Esophagus (tissue), 2 donors: Measurements from ENCODE around the gene C2CD4D. TPM values are rescaled to one million over a fixed set of nuclear protein-coding genes. Genes with fewer than 3 reads are reported as not detected.
"Not testable (repeated sequence)": the region's sequence is repeated elsewhere in the genome, so short reads cannot be mapped to it uniquely, and the experiment has no call there.

Experiments used
- H3K27ac ChIP-seq, 2 donors: one replicate each; pipeline ENCODE4 v1.5.1; 2013; ENCODE audit warnings: low read depth in 2 of 2, mild to moderate bottlenecking in 2 of 2, inconsistent platforms in 1 of 2, low read length in 1 of 2, moderate library complexity in 1 of 2
- H3K27me3 ChIP-seq, 2 donors: one replicate each; pipeline ENCODE4 v1.6.1; 2013; ENCODE audit warnings: low read length in 2 of 2, control low read depth in 1 of 2, mild to moderate bottlenecking in 1 of 2; ENCODE audit not compliant: insufficient read depth in 2 of 2, control insufficient read depth in 1 of 2
- H3K36me3 ChIP-seq, 2 donors: one replicate each; pipeline ENCODE4 v1.6.1; 2013; ENCODE audit warnings: low read length in 1 of 2; ENCODE audit not compliant: control insufficient read depth in 2 of 2, insufficient read depth in 2 of 2
- H3K4me1 ChIP-seq, 2 donors: one replicate each; pipeline ENCODE4 v1.6.1; 2013; ENCODE audit warnings: low read length in 1 of 2; ENCODE audit not compliant: control insufficient read depth in 2 of 2, insufficient read depth in 2 of 2
- H3K4me3 ChIP-seq, 2 donors: one replicate each; pipeline ENCODE4 v1.5.1; 2013; ENCODE audit warnings: low read length in 2 of 2, mild to moderate bottlenecking in 2 of 2, low read depth in 1 of 2, moderate library complexity in 1 of 2
- H3K9me3 ChIP-seq, 2 donors: one replicate each; pipeline ENCODE4 v1.6.1; 2013; ENCODE audit warnings: mild to moderate bottlenecking in 2 of 2, low read depth in 1 of 2, low read length in 1 of 2, moderate library complexity in 1 of 2; ENCODE audit not compliant: control insufficient read depth in 2 of 2, insufficient read depth in 1 of 2
- WGBS, 2 donors: extraction: QIAGEN DNeasy Blood & Tissue Kit; methylation state at CpG; one replicate each; pipeline ENCODE4 v1.1.7; 2013; 5-methylcytosine and 5-hydroxymethylcytosine counted together
- polyA plus RNA-seq, 2 donors: library from polyadenylated mRNA; stranded (reverse); fragments of 200-250 nt; gene quantifications; one replicate each; pipeline ENCODE4 v1.2.3, GENCODE V29; 2013
- donor health status: healthy with polysubstance abuse.
- donor health status: Bipolar disorder and iron deficiency.

C2CD4D gene
- polyA plus RNA-seq, 2 donors = 0.12 to 0.19 TPM

- Histone ChIP-seq H3K27me3 (no peaks in the 10 kb centered on the region), H3K9me3 (no peaks in the 10 kb centered on the region), H3K4me1 (no peaks in the 10 kb centered on the region), H3K4me3 (no peak overlapping the region), H3K27ac (no peak overlapping the region), H3K36me3 (peaks cover 0 to 2% of the 10 kb centered on the region in 2 donors)
- WGBS, 2 donors = 47 to 50% methylated on average over 2 of the region's 2 CpGs
Observed at GRCh38 chr1:151881479-151881878, 41.9 kb upstream of the C2CD4D start.

DNA sequence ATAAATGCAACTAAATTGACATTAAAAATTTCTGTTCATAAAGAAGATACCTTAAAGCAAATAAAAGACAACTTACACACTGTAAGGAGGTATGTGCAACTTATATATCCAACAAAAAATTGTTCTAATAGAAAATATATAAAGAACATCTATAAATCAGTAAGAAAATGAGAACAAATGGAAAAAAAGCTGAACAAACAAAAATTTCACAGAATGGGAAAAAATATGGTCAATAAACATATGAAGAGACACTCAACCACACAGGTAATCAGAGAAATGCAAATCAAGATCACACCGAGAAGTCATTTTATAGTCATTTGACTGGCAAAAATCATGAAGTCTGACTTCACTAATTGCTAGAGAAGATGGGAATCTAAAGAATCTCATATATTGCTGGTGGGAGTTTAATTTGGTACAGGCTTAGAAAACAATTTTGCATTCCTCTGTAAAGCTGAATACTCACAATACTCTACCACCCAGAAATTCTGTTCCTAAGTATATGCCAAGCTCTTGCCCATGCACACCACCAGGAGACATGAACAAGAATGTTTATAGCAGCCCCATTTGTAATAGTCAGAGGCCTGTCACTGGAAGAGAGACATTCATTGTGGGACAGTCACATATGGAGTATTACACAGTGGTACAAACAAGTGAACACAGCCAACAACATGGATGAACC lies 35.9 kb upstream of the C2CD4D start:
- H3K4me3 ChIP-seq = no peak overlapping the region
- peaks cover 0 to 5% of the 10 kb centered on the region in 2 donors for H3K36me3 ChIP-seq
- H3K4me1 ChIP-seq = peaks cover 0 to 2% of the 10 kb centered on the region in 2 donors
- no peak overlapping the region for H3K27ac ChIP-seq
- 86 to 97% methylated on average over 1 of the region's 1 CpG for WGBS, 2 donors
- no peaks in the 10 kb centered on the region for H3K9me3 ChIP-seq
- no peaks in the 10 kb centered on the region for H3K27me3 ChIP-seq

DNA sequence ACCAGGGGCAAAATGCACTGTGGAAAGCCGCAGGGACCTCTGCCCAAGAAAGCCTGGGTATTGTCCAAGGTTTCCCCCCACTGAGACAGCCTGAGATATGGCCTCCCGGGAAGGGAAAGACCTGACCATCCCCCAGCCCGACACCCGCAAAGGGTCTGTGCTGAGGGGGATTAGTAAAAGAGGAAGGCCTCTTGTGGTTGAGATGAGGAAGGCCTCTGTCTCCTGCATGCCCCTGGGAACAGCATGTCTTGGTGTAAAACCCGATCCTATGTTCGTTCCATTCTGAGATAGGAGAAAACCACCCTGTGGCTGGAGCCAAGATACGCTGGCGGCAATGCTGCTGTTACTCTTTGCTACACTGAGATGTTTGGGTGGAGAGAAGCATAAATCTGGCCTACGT lies 33.2 kb upstream of the C2CD4D start:
- H3K4me1 ChIP-seq, H3K36me3 ChIP-seq, H3K4me3 ChIP-seq, H3K27me3 ChIP-seq, H3K27ac ChIP-seq, H3K9me3 ChIP-seq: not testable (repeated sequence)
- 78 to 85% methylated on average over 9 of the region's 9 CpGs for WGBS, 2 donors

DNA sequence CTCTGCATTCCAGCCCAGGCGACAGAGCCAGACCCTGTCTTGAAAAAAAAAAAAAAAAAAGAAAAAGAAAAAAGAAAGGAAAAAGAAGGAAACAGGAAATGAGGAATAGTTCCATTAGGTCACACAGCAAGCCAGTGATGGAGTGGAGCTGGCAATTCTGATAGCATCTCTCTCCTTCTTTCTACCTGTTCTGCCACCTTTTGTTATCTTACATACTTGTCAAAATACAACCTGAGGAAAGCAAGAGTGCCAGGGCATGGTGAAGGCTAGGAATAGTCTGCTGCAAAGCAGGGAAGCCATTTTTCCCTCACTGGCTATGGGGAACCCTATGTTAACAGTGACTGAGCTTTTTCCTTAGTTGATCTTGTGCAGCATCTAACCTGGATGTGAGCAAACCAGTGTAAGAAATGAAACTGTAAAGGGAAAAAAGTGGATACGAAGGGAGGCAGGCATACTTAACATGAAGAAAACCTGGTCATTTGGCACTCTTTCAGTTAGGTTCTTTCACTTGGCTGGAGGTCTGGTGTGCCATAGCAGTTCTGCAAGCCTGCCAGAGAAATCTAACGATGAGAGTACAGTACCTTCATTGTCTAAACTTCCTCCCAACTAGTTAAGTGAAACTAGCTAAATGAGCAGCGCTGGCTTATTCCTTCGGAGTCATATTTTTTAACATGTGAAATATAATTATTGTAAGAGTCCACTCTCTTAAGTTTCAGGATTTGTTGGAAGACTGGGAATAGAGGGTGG lies 31.8 kb upstream of the C2CD4D start:
- no peaks in the 10 kb centered on the region for H3K27me3 ChIP-seq
- peaks cover 0 to 2% of the 10 kb centered on the region in 2 donors for H3K4me1 ChIP-seq
- H3K36me3 ChIP-seq = peaks cover 0 to 3% of the 10 kb centered on the region in 2 donors
- WGBS, 2 donors = 54 to 64% methylated on average over 5 of the region's 5 CpGs
- H3K4me3 ChIP-seq = no peak overlapping the region
- H3K27ac ChIP-seq = no peak overlapping the region
- H3K9me3 ChIP-seq = no peaks in the 10 kb centered on the region

- Histone ChIP-seq H3K4me3 (no peak overlapping the region), H3K27me3 (no peaks in the 10 kb centered on the region), H3K36me3 (peaks cover 0 to 5% of the 10 kb centered on the region in 2 donors), H3K27ac (no peak overlapping the region), H3K4me1 (peaks cover 0 to 7% of the 10 kb centered on the region in 2 donors), H3K9me3 (no peaks in the 10 kb centered on the region)
- 31 to 43% methylated on average over 3 of the region's 3 CpGs for WGBS, 2 donors
Observed at GRCh38 chr1:151868486-151868885, 28.9 kb upstream of the C2CD4D start.

- Histone ChIP-seq H3K27me3 (no peaks in the 10 kb centered on the region), H3K9me3 (no peaks in the 10 kb centered on the region), H3K4me3 (no peak overlapping the region), H3K36me3 (peaks cover 0 to 5% of the 10 kb centered on the region in 2 donors), H3K4me1 (peaks cover 0 to 7% of the 10 kb centered on the region in 2 donors), H3K27ac (no peak overlapping the region)
- WGBS, 2 donors = 67 to 72% methylated on average over 7 of the region's 7 CpGs
Observed at GRCh38 chr1:151867765-151868411, 28.3 kb upstream of the C2CD4D start.

GRCh38 chr1:151867321-151867720 lies 27.7 kb upstream of the C2CD4D start:
- no peak overlapping the region for H3K27ac ChIP-seq
- no peaks in the 10 kb centered on the region for H3K27me3 ChIP-seq
- 51 to 65% methylated on average over 2 of the region's 2 CpGs for WGBS, 2 donors
- peaks cover 0 to 5% of the 10 kb centered on the region in 2 donors for H3K36me3 ChIP-seq
- no peak overlapping the region for H3K4me3 ChIP-seq
- H3K4me1 ChIP-seq = peaks cover 0 to 7% of the 10 kb centered on the region in 2 donors
- no peaks in the 10 kb centered on the region for H3K9me3 ChIP-seq

GRCh38 chr1:151864411-151864810 lies 24.8 kb upstream of the C2CD4D start:
- no peak overlapping the region for H3K27ac ChIP-seq
- peaks cover 0 to 5% of the 10 kb centered on the region in 2 donors for H3K36me3 ChIP-seq
- WGBS, 2 donors = 38 to 63% methylated on average over 2 of the region's 2 CpGs
- H3K9me3 ChIP-seq = no peaks in the 10 kb centered on the region
- peaks cover 7 to 12% of the 10 kb centered on the region in 2 donors for H3K4me1 ChIP-seq
- no peak overlapping the region for H3K4me3 ChIP-seq
- H3K27me3 ChIP-seq = no peaks in the 10 kb centered on the region

DNA sequence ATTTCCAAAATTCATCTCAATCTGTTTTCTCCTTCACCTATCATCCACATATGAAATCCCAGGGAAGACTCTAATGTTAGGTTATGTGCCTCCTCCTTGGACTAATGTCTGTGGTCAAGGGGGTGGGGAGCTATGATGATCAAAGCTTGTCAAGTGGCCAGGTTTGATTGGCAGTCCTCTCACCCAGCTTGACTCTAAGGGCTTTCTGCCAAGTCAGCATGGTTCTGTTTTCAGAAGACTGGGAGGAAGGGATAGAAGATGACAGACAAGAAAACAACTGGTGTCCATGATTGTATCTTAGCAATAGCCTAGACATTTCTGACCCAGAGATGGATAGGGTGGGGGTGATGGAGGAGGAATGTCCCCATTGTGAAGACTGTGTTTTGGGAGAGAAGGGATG lies 23.0 kb upstream of the C2CD4D start:
- H3K27ac ChIP-seq = no peak overlapping the region
- H3K36me3 ChIP-seq = peaks cover 0 to 5% of the 10 kb centered on the region in 2 donors
- no peak overlapping the region for H3K4me3 ChIP-seq
- H3K9me3 ChIP-seq = no peaks in the 10 kb centered on the region
- no peaks in the 10 kb centered on the region for H3K27me3 ChIP-seq
- peaks cover 7 to 19% of the 10 kb centered on the region in 2 donors for H3K4me1 ChIP-seq
